GM19468 (cell line): ENCODE results near the gene PDPR.
"Not testable (repeated sequence)": the region's sequence is repeated elsewhere in the genome, so short reads cannot be mapped to it uniquely, and the experiment has no call there.

Experiments used
- ATAC-seq: cut with Tn5 transposase; IDR thresholded peaks from one replicate; pipeline ENCODE4 v1.9.1; 2021; ENCODE audit warnings: mild to moderate bottlenecking, moderate library complexity, moderate number of reproducible peaks; ENCODE audit not compliant: unreplicated experiment; ENCODE audit errors: extremely low read depth

The PDPR gene

DNA sequence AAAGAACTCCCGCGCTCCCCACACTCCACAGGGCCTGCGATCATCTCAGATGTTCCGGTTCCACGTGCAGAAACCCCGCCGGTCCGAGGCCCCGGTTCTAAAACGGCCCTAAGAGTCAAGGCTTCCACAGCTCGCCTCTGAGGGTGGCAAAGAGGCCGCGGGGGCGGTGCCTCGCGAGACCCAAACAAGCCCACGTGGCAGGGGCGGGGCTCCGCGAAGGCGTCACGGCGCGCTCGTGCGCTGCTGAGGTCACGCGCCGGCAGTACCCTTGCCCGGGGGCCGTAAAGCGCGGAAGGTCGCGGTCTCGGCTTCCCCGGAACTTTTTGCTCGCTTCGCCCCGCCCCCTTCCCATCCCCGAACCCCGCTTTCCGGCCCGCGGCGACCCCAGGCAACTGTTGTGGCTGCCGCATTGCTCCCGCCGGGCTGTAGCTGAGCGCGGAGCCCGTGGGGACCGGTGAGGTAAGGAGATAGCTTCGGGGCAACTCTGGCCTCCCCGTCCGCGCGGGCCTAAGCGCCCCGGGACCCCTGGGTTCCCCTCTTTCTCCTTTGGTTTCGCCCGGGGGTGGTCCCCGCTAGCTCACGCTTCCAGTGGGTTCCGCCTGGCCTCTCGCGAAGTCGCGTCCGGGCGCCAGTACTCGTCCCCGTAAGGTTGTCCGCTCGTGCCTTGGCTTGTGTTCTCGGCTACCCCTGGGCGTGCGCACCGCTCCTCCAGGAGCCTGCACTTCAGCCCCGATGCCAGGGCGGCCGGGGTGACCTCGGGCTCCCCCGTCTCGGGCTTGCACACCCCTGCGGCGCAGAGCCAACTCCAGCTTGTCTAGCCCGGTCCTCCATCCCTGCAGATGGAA, at the start of gene PDPR:
PDPR (plus strand) TSS at position 351 of the 845 bp plus-strand sequence. CDS start 6,161 bp downstream, outside the sequence.
- peak; percentile 89 for ATAC-seq

DNA sequence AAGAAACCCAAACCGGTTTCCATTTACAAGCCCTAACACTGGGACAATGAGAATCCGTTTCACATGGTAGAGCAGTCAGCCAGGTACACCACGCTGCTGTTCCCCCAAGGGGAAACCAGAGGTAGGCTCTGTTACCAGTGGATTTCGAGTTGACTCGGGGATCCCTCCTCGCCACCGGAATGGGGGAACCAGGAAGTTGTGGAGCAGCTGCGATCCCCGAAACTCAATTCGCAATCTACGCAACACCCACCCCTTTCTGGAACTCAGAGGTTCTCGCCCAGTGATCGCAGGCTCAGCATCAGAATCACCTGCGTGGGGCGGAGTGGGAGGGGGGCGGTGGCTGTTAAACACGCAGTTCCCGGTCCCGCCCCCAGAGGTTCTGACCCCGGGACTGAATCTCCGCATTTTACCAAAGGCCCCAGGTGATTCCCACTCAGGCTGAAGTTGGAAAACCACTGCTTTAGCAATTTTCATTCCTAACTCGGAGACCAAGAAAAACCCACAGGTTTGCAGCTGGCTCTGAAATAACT, 49.2 kb upstream of the PDPR start:
- not testable (repeated sequence) for ATAC-seq

DNA sequence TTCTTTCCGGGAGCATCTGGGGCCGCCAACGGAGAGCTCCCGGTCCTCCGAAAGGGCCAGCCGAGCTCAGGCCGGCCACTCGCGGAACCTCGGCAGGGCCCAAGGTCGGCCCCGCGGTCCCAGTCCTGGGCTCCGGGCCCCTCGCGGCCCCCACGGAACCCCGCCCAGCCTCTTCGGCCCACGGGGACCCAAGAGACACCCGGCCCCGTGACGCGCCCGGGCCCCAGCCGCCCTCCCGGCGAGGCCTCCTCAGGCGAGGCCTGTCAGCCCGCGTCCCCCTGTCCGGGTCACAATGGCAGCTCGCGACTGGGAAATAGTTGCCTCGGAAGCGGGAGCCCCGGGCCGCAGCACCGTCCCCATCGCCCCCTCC, 48.8 kb upstream of the PDPR start:
- ATAC-seq = peak; percentile 2

GRCh38 chr16:70065746-70066658, 48.1 kb upstream of the PDPR start:
- peak; percentile 71 for ATAC-seq

DNA sequence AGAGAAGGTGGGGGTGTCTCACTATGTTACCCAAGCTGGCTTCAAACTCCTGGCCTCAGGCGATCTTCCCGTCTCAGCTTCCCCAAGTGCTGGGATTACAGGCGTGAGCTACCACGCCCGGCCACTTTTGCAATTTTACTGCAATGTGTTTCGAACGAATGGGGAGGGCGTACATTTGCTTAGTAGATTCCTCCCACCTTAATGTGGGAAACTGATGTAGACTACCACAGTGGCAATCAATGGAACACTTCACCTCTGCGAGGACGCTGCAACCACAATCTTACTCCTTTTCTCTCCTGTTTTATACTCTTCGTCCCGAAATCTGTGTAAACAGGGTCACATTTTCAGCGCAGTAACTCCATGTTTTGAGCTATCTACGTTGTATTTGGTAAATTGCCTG, 47.4 kb upstream of the PDPR start:
- ATAC-seq = not testable (repeated sequence)

DNA sequence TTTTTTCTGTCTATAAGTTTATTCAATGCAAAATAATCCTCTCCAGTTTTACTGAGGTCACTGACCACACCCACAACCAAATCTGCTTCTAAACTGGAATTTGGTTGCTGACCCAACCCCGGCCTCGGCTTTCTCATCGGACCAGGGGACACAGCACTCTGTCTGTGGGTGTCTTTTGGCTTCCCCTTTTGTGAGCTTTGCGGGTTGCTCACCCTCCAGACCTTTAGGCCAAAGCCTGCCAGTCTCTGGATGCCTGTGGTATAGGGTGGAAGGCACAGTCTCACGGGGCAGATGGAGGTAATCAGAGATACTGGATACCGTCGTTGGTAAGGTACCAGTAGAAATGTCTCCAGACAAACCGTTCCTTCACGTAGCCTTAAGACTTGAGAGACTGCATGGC, 35.1 kb upstream of the PDPR start:
- ATAC-seq = not testable (repeated sequence)

- not testable (repeated sequence) for ATAC-seq
These were observed 32.9 kb upstream of the PDPR start for GRCh38 chr16:70081219-70081618.

- ATAC-seq = not testable (repeated sequence)
These were observed 30.2 kb upstream of the PDPR start for GRCh38 chr16:70083931-70084330.

DNA sequence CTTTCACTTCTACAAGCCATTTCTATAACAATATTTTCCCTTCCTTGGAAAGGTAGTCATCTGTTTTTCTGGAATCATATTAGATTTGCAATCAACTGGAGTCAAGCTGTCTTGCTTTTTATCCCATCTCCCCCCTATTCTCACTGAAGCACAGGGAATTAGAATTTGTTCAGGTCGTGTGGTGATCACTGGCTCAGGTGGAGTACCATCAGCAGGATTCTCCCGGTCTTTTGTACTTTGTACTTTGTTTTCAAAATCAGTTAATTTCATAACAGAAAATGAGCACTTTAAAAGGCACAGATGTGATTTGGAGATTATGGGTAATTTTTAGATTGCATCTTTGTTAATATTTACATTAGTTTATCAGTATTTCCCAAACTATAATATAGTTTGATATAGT, 26.0 kb upstream of the PDPR start:
- not testable (repeated sequence) for ATAC-seq

- ATAC-seq = not testable (repeated sequence)
These were observed 25.3 kb upstream of the PDPR start for GRCh38 chr16:70088877-70089276.

DNA sequence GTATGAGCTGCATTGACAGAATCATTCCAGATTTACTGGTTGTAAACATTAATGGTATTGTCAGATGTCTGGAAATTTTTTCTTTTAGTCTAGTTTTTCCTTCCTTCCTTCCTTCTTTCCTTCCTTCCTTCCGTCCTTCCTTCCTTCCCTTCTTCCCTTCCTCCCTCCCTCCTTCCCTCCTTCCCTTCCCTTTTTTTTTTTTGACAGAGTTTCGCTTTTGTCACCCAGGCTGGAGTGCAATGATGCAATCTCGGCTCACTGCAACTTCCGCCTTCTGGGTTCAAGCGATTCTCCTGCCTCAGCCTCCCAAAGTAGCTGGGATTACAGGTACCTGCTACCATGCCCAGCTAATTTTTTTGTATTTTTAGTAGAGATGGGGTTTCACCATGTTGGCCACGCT, 24.8 kb upstream of the PDPR start:
- not testable (repeated sequence) for ATAC-seq

DNA sequence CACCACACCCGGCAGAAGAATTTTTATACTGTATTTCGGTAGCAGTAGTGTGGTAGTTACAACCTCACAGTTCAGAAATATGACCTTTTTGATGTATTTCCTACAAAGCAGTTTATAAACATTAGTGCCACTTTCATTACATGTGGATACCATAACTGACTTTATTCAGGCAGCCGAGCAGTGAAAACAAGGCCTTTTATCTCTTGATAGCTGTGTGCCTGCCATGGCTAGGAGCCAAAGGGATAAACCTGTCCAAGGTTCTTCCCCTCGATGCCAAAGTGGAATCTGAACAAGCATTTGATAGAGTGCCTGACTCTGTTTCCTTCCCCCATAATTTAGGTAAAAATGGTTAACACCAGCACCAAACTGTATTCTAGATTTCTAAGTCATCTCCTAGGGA, 23.0 kb upstream of the PDPR start:
- ATAC-seq = not testable (repeated sequence)

- not testable (repeated sequence) for ATAC-seq
These were observed 20.0 kb upstream of the PDPR start for GRCh38 chr16:70094096-70094495.

- ATAC-seq = not testable (repeated sequence)
These were observed 4.4 kb upstream of the PDPR start for GRCh38 chr16:70109583-70110279.

- ATAC-seq = not testable (repeated sequence)
These were observed 2.0 kb upstream of the PDPR start for GRCh38 chr16:70112162-70112561.

GRCh38 chr16:70113599-70113981, 542 bp upstream of the PDPR start:
- ATAC-seq = not testable (repeated sequence)

DNA sequence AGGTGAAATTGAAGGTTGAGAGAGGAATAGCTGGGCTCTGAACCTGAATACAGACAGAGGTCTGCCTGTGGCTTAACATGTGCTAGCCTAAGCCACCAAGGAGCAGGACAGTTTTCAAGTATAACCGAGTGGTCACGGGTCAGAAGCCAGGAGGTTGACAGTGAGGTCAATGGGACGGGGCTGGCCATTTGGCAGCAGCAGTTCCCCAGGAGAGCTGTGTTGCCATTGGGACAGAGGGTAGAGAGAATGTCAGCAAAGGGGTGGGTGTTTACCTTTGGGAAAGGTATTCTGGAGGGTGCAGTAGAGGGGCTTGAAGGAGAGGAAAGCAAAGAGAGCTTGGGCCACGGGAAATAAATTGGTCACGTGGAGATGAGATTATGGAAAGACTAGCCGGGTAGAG, 4.2 kb downstream of the PDPR start:
- not testable (repeated sequence) for ATAC-seq

DNA sequence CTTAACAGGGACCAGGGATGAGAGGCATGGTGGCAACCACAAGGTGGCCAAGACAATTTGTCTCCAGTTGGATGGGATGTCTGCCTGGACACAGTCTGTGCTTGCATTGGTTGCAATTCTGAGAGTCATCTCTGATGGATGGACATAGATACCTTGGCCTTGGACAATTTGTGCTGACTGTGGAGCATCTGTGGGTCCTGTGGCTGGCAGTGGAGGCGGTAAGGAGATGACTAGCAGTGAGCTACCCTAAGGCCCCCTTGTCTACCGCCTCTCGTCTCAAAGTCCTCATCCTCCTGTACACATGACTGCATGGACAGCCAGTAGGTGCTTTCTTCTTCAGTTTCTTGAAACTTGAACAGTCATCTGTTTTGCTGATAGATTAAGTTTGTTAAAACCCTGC, 4.6 kb downstream of the PDPR start:
- ATAC-seq = not testable (repeated sequence)

- not testable (repeated sequence) for ATAC-seq
These were observed 6.3 kb downstream of the PDPR start for GRCh38 chr16:70120398-70120797.

- not testable (repeated sequence) for ATAC-seq
These were observed 9.7 kb downstream of the PDPR start for GRCh38 chr16:70123822-70124221.
